Stimulated activated CD8-positive, alpha-beta memory T cell treated with anti-CD3 and anti-CD28 coated beads, Interleukin-4, amount 100 ng/mL, for 4 hours (primary cell): ENCODE data around the gene SUPV3L1.
"Not testable (repeated sequence)": the region's sequence is repeated elsewhere in the genome, so short reads cannot be mapped to it uniquely, and the experiment has no call there.

Source experiments
- DNase-seq, 2 donors: peaks; one replicate each; pipeline ENCODE4 v3.0.0-alpha.2; 2020; ENCODE audit warnings: low read depth in 2 of 2, low spot score in 1 of 2

Gene SUPV3L1

DNA sequence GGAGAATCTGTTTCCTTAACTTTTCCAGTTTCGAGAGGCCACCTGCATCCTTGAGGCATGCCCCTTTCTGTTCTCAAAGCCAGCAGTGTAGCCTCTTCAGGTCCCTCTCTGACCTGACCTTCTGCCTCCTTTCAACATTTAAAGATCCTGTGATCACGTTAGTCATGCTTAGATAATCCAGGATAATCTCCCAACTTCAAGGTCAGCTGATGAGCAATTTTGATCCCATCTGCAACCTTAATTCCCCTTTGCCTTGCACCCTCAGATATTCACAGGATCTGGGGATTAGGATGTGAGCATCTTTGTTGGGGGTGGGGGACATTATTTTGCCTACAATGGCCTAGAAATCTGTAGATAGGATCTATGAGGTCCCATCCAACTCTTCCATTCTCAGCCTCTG, 48.1 kb downstream of the SUPV3L1 start:
- DNase-seq: no peak

DNA sequence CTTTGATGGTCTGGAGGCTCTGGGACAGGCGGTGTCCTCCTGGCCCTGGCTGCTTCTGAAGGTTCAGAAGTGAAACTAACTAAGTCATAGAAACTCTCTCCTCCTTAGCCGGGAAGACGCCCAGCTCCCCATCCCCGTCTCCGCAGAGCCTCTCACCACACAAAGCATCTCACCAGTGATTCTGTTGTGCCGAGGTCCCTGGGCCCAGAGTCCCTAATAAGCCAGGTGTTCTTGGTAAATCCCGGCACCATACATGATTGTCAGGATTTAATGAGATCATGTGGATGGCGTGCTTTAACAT, 49.5 kb downstream of the SUPV3L1 start:
- DNase-seq: no peak

DNA sequence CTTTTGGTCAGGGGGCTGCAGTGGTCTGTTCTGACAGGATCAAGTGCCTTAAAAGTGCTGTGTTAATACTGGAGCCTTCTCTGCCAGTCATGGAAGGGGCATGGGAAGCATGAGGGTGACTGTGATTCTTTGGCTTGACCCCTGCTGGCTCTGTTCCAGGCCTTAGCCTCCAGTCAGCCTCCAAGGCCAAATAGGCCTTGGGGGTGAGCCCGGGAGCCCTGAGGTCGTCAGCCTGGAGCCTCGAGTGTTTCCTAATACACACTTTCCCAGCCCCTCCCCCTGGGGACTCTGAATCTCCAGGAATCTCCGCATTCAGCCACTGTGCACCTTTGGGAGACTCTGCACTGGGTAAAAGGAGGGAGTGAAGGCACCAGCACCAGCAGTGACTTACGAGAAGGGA, 50.1 kb downstream of the SUPV3L1 start:
- no peak for DNase-seq

DNA sequence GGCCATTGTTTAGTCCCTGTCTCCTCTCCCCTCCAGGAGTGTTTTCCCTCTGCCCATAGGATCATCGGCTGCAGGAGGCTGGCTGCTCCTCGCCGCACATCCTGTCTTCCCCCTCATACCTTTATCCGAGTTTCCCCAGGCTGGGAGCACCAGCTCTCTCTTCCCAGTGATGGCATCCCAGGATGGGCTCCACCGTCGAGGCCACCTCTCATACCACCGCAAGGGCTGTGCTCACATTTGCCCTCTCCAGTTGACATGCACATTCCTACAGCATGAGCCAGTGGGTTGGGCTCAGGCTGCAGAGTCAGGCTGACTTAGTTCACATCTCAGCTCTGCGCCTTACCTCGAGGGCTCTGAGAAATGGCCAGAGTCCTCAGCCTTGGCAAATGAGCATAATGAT, 52.2 kb downstream of the SUPV3L1 start:
- no peak for DNase-seq

DNA sequence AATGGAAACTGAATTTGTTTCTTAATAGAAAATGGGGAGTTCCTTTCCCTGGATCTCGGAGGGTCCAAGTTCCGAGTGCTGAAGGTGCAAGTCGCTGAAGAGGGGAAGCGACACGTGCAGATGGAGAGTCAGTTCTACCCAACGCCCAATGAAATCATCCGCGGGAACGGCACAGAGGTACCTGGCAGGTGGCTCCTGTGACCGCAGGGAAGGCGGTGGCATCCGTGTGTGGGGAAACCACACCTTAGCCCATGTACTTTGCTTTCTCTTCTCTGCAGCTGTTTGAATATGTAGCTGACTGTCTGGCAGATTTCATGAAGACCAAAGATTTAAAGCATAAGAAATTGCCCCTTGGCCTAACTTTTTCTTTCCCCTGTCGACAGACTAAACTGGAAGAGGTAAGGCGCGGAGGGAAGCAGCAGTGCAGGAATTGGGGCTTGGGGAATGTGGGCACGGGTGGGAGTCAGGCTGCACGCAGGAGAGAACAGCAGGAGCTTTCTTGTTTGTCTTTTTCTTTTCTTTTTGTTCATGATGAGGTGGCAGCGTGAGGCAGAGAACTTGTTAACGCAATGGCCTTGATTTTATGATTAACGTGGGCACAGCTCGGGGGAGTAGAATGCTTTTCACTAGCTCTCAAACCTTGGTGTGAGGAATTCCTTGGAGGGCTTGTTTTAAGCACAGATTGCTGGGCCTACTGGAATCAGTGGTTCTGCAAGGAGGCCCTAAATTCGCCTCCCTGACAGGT, 52.9 kb downstream of the SUPV3L1 start:
- no peak for DNase-seq

DNA sequence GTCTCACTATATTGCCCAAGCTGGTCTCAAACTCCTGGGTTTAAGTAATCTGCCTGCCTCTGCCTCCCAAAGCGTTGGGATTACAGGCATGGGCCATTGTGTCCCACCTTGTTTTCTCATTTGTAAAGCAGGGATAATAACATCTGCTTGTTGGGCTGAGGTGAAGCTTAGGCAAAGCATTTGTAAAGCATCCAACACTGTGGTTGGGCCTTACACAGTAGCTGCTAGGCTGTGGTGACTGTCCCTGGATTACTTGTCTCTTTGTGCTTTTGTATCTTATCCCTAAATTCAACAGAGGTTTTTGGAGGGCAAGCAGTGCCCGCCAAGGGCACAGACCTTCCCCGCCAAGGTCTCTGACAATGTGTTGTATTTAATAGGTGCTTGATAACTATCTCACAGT, 54.4 kb downstream of the SUPV3L1 start:
- no peak for DNase-seq

DNA sequence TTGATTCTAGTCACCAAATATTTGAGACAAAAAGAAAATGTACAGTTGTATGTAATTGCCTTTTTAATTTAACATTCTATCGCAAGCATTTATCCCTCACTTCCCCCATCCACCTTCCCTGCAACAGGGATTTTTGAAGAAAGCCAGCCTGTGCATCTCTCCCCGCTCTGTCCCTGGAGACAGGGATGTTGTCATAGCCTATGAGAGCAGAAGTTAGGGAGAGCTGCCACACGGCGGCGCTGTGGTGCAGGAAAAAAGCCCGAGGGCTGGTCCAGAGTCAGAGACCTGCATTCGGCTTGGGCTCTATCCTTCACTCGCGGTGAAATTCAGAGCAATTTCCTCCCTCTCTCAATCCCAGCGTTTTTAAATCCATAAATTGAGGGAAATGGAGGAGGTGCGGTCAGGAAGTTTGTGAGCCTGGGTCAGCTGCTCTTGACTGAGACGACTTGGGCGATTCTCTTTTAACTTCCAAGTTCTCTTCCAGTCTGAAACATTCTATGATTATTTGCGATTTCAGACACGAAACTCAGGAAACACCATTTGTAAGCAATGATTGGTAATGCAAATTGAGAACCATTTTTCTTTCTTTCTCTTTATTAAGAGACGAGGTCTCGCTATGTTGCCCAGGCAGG, 57.6 kb downstream of the SUPV3L1 start:
- peak; percentile 59 to 79 for DNase-seq

DNA sequence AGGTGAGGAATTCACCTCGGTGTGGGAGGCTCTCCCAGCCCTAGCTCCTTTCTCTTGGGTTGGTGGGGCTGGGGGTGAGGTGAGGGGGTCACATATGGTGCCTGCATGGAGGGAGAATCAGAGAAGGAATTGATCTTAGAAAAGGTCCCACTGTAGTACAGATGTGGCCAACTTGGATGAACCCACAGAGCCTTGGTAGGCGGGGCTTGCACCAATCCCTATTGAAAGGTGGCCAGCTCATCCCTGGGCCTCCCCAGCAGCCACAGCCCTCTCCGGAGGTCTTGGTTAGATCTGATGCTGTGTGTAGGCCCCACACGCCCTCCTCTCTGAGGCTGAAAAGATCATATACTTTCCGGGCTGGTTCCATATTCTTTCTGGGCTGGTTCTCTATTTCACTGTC, 59.1 kb downstream of the SUPV3L1 start:
- DNase-seq: no peak

DNA sequence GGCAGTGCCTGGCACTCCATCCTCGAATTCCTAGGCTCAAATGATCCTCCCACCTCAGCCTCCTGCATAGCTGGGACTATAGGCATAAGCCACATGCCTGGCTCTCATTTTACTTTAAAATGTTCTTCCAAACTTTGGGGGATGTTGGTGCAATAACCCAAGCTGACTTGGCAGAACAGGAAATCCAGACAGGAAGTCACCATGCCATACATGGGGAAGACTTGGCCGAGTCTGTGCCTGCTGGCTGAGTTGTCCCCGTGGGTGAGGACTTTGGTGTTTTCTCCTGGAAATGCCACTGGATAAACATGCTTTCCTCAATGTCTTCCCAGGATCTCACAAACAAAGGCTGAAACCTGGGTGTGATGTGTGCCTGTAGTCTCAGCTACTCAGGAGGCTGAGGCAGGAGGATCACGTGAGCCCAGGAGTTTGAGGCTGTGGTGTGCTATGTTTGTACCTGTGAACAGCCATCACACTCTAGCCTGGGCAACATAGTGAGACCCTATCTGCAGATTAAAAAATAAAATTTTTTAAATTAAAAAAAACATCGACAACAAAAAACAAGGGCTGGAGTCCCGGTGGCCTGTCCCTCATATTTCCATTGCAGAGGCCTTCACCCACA, 59.9 kb downstream of the SUPV3L1 start:
- DNase-seq: no peak

DNA sequence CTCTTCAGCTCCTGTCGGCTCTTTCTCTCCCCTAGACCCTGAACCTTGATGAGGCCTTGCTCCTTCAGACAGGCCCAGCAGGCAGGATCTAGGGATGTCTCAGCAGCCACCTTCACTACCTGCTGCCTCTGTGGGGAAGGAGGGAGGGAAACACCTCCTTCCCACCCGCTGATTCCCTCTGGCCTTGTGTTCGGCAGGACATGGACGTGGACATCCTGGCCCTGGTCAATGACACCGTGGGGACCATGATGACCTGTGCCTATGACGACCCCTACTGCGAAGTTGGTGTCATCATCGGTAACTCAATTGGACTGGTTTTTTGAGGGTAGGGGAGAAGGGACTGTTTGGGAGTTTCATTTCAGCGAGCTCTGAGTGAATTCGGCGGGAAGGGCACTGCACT, 60.4 kb downstream of the SUPV3L1 start:
- no peak for DNase-seq

DNA sequence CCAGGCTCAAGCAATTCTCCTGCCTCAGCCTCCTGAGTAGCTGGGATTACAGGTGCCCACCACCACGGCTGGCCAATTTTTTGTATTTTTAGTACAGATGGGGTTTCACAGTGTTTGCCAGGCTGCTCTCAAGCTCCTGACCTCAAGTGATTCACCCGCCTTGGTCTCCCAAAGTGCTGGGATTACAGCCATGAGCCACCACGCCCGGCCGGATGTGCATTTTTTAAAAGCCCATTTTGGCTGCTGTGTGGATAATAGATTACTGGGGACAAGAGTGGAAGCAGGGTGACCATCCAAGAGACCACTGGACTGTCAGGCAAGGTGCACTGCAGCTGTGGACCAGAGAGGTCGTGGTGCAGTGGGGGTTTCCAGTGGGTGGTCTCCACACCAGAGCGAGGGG, 61.5 kb downstream of the SUPV3L1 start:
- no peak for DNase-seq

DNA sequence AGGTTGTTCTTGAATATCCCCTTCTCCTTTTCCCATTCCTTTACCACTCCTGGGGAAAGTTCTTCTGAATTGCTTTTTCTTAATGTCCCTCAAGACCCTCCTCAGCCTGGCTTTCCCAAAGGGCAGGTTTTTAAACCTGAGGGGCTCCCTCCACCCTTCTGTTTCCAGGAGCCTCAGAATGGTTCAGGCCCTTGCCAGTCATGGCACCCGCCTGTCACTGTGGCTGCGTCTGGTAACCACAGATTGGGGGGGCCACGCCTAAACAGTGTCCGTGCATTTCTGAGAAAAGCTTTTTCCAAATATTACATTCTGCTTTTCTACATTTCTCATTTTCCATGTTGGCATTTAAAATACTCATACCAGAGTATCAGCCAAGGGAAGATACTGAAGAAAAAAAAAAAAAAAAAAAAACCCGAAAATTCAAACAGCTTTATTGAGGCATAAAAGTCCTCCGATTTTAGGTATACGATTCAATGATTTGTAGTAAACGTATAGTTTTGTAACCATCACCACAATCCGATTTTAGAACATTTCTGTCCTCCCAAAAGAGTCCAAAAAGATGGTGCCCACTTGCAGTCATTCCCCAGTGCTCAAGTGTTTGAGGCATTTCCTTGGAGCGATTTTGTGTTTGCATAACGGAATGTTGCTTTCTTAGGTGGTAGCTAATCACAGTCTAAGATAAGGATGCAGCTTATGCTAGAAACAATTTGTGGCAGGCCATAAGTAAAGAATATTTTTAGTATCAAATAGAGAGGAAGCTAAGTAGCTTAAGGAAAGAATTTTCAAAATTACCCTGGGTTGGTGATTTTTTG, 62.2 kb downstream of the SUPV3L1 start:
- DNase-seq: no peak

DNA sequence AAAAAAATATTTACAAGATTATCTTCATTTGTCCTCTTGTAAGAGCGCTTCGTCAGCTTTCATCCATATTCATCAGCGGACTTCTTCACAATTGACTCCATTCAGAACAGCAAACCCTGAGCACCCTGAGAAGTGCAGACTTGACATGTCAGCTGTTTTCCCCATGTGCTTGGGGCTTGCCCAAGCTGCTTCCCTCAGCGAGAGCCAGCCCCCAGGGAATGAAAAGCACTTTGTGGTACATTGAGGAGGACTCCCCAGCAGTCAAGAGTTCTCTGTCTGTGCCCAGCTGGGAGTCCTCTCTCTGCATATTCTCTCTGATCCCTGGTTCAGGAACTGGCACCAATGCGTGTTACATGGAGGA, 62.8 kb downstream of the SUPV3L1 start:
- DNase-seq: no peak

DNA sequence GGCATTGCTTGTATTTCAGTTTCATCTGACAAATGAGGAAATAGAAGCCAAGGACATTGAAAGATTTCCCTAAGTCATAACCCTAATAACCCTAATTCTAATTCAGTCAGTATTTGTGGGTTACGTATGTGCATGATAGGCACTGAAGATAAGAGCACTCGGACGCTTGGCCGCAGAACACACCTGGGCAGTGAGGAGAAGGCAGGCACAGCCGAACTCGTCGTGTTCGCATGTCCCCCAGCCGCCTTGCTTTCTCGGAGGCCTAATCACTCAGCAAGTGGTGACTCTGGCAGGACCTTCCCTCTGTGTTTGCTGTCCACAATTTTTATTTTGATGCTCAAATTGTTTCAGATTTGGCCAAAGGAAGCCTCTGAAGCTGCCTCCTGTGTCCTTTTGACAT, 63.8 kb downstream of the SUPV3L1 start:
- DNase-seq: no peak

DNA sequence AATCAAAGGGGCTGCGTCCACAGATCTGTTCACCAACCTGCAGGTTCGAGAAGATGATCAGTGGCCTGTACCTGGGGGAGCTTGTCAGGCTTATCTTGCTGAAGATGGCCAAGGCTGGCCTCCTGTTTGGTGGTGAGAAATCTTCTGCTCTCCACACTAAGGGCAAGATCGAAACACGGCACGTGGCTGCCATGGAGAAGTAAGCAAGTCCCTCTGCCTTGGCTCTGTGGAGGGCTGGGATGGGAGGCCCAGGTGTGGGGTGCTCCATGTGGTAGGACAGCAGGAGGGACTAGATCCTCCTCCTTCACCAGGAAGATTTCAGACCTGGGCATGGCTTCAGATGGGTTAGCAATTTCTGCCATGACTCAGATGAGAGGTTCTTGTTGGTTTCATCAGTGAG, 66.0 kb downstream of the SUPV3L1 start:
- no peak for DNase-seq

DNA sequence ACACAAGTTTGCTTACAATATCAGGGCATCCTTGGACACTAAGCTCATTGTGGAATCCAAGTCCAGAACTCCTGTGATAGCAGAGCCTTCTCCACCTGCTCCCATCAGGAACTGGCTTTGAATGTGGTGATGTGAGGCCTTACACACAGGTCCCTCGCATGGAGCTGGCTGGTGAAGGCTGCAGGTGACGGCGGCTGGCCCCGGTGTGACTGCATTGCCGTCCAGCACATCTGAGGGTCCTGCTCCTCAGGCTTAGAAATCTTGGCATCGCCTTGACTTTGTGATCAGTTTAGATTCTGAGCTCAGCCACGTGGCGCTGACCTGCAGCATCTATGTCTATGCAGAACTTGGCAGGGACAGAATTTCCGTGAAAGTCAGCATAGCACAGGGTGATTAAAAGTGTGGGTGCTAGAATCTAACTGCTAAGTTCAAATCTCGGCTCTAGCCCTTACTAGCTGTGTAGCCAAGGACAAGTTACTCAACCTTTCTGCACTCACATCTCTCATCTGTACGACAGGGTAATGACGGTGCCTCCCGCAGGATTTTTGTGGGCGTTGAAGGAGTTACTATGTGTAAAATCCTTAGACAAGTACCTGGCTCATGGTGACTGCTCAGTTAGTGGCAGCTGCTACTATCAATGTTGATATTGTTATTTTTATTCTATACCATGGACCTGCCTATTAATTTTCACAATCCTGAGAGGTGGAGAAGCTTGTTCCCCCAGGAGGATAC, 66.7 kb downstream of the SUPV3L1 start:
- no peak for DNase-seq

DNA sequence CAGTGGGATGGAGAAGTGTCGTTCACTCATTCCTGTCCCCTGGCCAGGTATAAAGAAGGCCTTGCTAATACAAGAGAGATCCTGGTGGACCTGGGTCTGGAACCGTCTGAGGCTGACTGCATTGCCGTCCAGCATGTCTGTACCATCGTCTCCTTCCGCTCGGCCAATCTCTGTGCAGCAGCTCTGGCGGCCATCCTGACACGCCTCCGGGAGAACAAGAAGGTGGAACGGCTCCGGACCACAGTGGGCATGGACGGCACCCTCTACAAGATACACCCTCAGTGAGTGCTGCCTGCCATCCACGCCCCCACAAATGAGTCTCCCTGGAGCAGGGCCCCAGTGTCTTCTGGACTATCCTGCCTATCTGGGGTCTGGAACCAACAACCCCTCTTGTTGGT, 67.3 kb downstream of the SUPV3L1 start:
- DNase-seq: no peak

DNA sequence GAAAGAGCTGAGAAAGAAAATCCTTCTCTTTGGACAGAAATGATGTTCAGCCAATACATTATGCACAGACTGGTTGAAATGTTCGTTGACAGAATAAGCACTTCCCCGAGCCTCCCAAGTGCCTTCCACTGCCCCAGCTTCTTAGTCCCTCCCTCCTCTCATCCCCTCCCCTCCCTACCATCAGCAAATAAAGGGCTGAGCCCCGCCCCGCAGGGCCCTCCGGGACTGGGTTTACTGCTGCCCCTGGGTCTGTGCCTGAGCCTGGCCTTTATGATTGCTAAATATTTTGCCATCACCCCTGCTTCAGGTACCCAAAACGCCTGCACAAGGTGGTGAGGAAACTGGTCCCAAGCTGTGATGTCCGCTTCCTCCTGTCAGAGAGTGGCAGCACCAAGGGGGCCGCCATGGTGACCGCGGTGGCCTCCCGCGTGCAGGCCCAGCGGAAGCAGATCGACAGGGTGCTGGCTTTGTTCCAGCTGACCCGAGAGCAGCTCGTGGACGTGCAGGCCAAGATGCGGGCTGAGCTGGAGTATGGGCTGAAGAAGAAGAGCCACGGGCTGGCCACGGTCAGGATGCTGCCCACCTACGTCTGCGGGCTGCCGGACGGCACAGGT, 68.2 kb downstream of the SUPV3L1 start:
- no peak for DNase-seq

DNA sequence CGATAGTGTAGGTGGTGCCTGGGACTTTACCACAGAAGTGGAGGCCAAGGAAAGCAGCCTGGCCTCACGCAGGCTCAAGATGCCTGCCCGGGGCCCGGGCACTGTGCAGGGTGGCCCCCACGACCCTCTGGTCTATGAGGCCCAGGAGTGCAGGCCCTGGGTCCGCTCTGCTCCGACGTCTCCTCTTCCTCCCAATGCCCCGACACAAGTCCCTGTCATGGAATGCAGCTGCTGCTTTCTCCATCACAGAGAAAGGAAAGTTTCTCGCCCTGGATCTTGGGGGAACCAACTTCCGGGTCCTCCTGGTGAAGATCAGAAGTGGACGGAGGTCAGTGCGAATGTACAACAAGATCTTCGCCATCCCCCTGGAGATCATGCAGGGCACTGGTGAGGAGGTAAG, 70.0 kb downstream of the SUPV3L1 start:
- no peak for DNase-seq

DNA sequence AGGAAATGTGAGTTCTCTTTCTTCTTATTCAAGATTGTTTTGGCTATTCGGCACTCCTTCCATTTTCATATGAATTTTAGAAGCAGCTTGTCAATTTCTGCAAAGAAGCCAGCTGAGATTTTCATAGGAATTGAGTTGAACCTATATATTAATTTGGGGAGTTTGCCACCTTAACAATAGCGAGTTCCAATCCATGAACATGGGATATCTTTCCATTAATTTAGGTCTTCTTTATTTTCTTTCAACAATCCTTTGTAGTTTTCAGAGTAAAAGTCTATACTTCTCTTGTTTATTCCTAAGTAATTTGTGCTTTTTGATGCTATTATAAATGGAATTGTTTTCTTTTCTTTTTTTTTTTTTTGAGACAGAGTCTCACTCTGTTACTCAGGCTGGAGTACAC, 71.4 kb downstream of the SUPV3L1 start:
- not testable (repeated sequence) for DNase-seq

DNA sequence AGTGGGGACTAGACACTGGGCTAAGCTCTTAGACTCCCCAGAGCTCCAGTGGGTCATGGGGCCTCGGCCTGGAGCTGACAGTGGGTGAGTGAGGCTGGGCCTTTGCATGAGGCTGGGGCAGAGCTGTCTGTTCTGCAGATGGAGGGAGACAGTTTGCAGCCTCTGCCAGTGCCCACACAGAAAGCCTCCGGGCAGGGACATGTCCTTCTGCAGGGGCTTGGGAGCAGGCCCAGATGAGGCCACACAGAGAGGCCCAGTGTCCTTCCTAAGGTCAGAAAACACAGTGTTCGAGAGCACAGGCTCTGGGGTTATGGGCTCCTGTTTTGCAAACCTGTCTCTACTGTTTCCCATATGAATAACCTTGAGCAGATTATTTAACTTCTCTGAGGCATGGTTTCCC, 73.1 kb downstream of the SUPV3L1 start:
- no peak for DNase-seq
